ENCODE results near the gene TST.

Gene TST

GRCh38 chr22:36977947-36978660, 41.1 kb downstream of the TST start:
- Histone ChIP-seq H3K27ac (ENCODE audit: low read depth, low read length) (no peak overlapping the region), H3K4me3 (ENCODE audit: low read length) (peak overlapping the region; percentile 45), H3K4me1 (ENCODE audit: insufficient read depth, low read length) (0 out of 2 replicates have a peak, but pooled peaks cover 4% of the 10 kb centered on the region), H3K9me3 (ENCODE audit: insufficient read depth, low read depth, low read length) (no peaks in the 10 kb centered on the region), H3K9ac (ENCODE audit: low read depth, low read length) (no peak overlapping the region), H3K27me3 (ENCODE audit: insufficient read depth, low read length) (peaks cover 3% of the 10 kb centered on the region; the same call in 1 of the 2 replicates), H3K36me3 (ENCODE audit: insufficient read depth, low read length) (no peaks in the 10 kb centered on the region)
- 22% methylated on average over 16 of the region's 18 CpGs for WGBS

DNA sequence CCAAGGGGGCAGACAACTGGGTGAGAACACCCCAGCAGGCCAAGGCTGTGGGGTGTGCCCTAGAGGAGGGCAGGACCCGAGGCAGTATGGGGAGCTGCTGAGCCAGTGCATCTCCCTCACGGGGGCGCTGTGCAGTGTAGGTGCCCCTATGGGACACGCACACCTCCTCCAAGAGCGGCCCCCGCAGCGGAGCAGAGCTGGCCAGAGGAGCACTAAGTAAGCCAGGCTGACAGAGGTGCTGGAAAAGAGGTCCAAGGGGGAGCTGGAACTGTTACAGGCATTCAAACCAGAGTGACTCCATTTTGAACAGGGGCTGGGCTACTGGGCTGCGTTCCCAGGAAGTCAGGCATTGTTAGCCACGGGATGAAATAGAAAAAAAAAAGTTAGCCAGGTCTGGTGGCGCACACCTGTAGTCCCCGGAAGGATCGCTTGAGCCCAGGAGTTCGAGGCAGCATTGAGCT, 41.8 kb downstream of the TST start:
- Histone ChIP-seq H3K9ac (ENCODE audit: low read depth, low read length) (no peak overlapping the region), H3K27me3 (ENCODE audit: insufficient read depth, low read length) (peaks cover 3% of the 10 kb centered on the region; the same call in 1 of the 2 replicates), H3K27ac (ENCODE audit: low read depth, low read length) (no peak overlapping the region), H3K36me3 (ENCODE audit: insufficient read depth, low read length) (no peaks in the 10 kb centered on the region), H3K4me1 (ENCODE audit: insufficient read depth, low read length) (0 out of 2 replicates have a peak, but pooled peaks cover 4% of the 10 kb centered on the region), H3K9me3 (ENCODE audit: insufficient read depth, low read depth, low read length) (no peaks in the 10 kb centered on the region), H3K4me3 (ENCODE audit: low read length) (peak overlapping the region; percentile 45)
- 76% methylated on average over 13 of the region's 13 CpGs for WGBS

DNA sequence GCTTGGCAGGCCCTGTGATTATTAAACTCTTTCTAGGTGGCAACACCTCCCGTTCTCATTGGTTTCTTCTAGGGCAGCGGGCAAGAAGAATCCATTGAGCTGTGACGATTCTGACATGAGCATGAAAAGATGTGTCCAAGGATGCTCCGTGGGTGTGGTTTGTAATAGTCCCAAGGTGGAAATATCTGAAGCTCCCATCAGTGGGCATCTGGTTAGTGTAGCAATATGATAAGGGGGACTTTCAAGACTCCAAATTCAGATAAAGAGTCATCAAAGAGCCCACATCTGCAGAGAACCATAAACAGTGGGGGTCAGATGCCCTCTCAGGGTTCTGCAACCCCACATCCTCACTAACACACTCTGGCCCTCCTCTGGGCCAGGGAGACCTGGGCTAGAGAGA, 42.6 kb downstream of the TST start:
- H3K27me3 ChIP-seq (ENCODE audit: insufficient read depth, low read length), result peaks cover 3% of the 10 kb centered on the region; the same call in 1 of the 2 replicates
- 0 out of 2 replicates have a peak, but pooled peaks cover 4% of the 10 kb centered on the region for H3K4me1 ChIP-seq (ENCODE audit: insufficient read depth, low read length)
- H3K36me3 ChIP-seq (ENCODE audit: insufficient read depth, low read length), result no peaks in the 10 kb centered on the region
- no peak overlapping the region for H3K9ac ChIP-seq (ENCODE audit: low read depth, low read length)
- H3K27ac ChIP-seq (ENCODE audit: low read depth, low read length), result no peak overlapping the region
- no peaks in the 10 kb centered on the region for H3K9me3 ChIP-seq (ENCODE audit: insufficient read depth, low read depth, low read length)
- no peak overlapping the region for H3K4me3 ChIP-seq (ENCODE audit: low read length)
- 94% methylated on average over 4 of the region's 4 CpGs for WGBS

DNA sequence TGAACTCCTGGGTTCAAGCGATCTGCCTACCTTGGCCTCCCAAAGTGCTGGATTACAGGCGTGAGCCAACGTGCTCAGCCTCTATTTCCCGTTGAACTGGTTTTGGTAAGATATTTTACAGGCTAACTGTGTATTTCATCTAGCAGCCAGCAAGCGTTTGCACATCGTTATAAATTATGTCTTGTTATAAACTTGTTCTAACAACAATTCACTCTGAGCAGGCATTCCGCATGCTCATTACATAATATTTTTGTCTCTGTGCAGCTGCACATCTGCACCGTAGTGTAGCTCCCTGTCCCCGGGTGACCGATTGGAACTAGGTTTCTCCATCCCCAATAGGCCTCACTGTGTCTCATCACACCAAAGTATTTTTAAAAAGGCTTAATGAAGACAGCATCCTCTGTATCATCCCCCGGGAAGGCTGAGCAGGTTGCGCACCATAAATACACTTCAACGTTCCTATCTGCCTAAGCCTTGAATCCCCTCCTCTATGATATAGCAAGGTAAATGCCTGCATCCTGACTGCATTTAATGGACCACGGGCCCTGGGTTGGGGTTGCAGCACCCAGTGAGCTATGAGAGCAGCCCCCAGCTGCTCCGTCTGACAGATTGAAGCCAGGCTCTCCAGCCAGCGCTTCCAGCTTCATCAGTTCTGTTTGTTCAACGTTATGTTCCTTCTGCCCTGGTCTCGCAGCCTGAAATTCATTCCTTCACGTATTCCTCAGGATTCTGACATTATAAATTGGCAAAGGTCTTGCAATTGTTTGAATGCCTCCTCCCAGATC, 47.7 kb downstream of the TST start:
- no peaks in the 10 kb centered on the region for H3K4me1 ChIP-seq (ENCODE audit: insufficient read depth, low read length)
- H3K27ac ChIP-seq (ENCODE audit: low read depth, low read length), result no peak overlapping the region
- no peaks in the 10 kb centered on the region for H3K36me3 ChIP-seq (ENCODE audit: insufficient read depth, low read length)
- WGBS, result 92% methylated on average over 19 of the region's 19 CpGs
- no peak overlapping the region for H3K4me3 ChIP-seq (ENCODE audit: low read length)
- no peak overlapping the region for H3K9ac ChIP-seq (ENCODE audit: low read depth, low read length)
- no peaks in the 10 kb centered on the region for H3K9me3 ChIP-seq (ENCODE audit: insufficient read depth, low read depth, low read length)
- no peaks in the 10 kb centered on the region for H3K27me3 ChIP-seq (ENCODE audit: insufficient read depth, low read length)

DNA sequence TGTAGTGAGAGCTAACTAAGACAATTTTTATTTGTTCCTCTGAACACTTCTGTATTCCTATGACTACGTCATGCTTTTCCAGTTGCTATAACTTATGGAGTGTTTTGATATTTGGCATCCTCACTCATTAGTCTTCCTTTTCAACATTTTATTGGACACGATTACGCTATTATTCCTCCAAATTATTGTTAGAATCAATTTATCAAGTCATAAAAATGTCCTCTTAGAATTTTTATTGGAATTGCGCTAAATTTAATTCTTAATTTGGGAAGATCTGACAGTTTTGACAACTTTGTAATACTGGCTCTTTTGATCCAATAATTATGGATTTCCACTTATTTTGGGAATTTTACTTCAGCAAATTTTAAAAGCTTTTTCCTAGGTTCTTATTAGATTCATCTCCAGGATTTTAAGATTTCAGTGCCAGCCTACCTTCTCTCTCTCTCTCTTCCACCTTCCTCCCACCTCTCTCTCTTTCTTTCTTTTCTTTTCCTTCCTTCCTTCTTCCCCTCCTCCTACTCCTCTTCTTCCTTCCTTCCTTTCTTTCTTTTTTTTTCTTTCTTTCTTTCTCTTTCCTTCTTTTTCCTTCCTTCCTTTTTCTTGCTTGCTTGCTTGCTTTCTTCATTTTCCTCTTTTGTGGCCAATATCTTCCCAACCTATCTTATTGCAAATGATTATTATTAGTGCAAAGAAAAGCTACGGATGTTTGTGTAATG, 50.8 kb downstream of the TST start:
- H3K36me3 ChIP-seq (ENCODE audit: insufficient read depth, low read length), result no peaks in the 10 kb centered on the region
- no peak overlapping the region for H3K9ac ChIP-seq (ENCODE audit: low read depth, low read length)
- no peaks in the 10 kb centered on the region for H3K9me3 ChIP-seq (ENCODE audit: insufficient read depth, low read depth, low read length)
- H3K27me3 ChIP-seq (ENCODE audit: insufficient read depth, low read length), result no peaks in the 10 kb centered on the region
- WGBS, result 83% methylated on average over 1 of the region's 5 CpGs
- no peak overlapping the region for H3K4me3 ChIP-seq (ENCODE audit: low read length)
- H3K4me1 ChIP-seq (ENCODE audit: insufficient read depth, low read length), result no peaks in the 10 kb centered on the region
- no peak overlapping the region for H3K27ac ChIP-seq (ENCODE audit: low read depth, low read length)

DNA sequence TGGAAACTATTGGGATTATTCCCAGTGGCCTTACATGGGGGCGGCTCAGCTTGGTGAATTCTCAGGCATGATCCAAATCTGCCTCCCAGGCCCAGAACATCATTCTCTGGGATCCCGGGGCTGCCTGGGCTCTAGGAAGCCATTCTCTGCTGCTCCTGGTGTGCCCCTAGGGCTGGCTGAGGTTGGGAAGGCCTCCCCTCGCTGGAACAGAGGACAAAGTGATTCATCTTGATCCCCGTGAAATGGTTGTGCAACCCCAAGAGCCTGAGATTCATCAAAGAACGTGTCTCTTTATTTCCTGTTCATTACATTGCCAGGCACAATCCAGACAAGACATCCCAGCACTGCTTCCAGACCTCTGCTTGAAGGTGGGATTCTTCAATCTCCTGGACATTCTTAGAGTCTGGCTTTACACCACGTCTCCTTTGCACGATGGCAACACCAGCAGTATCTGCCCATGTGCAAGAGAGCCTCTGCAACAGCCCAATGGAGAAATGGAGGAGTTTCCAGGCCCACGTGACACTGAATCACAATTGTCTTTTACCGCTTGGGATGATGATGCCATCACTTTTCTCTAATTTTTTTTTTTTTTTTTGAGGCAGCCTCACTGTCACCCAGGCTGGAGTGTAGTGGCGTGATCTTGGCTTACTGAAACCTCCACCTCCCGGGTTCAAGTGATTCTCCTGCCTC, 52.3 kb downstream of the TST start:
- H3K9ac ChIP-seq (ENCODE audit: low read depth, low read length), result no peak overlapping the region
- peaks cover 9% of the 10 kb centered on the region for H3K4me1 ChIP-seq (ENCODE audit: insufficient read depth, low read length)
- H3K4me3 ChIP-seq (ENCODE audit: low read length), result no peak overlapping the region
- WGBS, result 94% methylated on average over 11 of the region's 11 CpGs
- no peaks in the 10 kb centered on the region for H3K36me3 ChIP-seq (ENCODE audit: insufficient read depth, low read length)
- H3K27me3 ChIP-seq (ENCODE audit: insufficient read depth, low read length), result no peaks in the 10 kb centered on the region
- H3K9me3 ChIP-seq (ENCODE audit: insufficient read depth, low read depth, low read length), result no peaks in the 10 kb centered on the region
- H3K27ac ChIP-seq (ENCODE audit: low read depth, low read length), result no peak overlapping the region

- 78% methylated on average over 2 of the region's 2 CpGs for WGBS
- Histone ChIP-seq H3K36me3 (ENCODE audit: insufficient read depth, low read length) (no peaks in the 10 kb centered on the region), H3K4me1 (ENCODE audit: insufficient read depth, low read length) (peaks cover 12% of the 10 kb centered on the region), H3K4me3 (ENCODE audit: low read length) (no peak overlapping the region), H3K27me3 (ENCODE audit: insufficient read depth, low read length) (no peaks in the 10 kb centered on the region), H3K9ac (ENCODE audit: low read depth, low read length) (no peak overlapping the region), H3K27ac (ENCODE audit: low read depth, low read length) (no peak overlapping the region), H3K9me3 (ENCODE audit: insufficient read depth, low read depth, low read length) (no peaks in the 10 kb centered on the region)
These were observed 53.6 kb downstream of the TST start for GRCh38 chr22:36965696-36966095.

GRCh38 chr22:36964106-36964505, 55.1 kb downstream of the TST start:
- Histone ChIP-seq H3K27me3 (ENCODE audit: insufficient read depth, low read length) (no peaks in the 10 kb centered on the region), H3K36me3 (ENCODE audit: insufficient read depth, low read length) (no peaks in the 10 kb centered on the region), H3K9me3 (ENCODE audit: insufficient read depth, low read depth, low read length) (no peaks in the 10 kb centered on the region), H3K27ac (ENCODE audit: low read depth, low read length) (no peak overlapping the region), H3K4me1 (ENCODE audit: insufficient read depth, low read length) (peaks cover 12% of the 10 kb centered on the region), H3K9ac (ENCODE audit: low read depth, low read length) (no peak overlapping the region), H3K4me3 (ENCODE audit: low read length) (no peak overlapping the region)

GRCh38 chr22:36963302-36963701, 55.9 kb downstream of the TST start:
- WGBS, result 68% methylated on average over 2 of the region's 2 CpGs
- peaks cover 12% of the 10 kb centered on the region for H3K4me1 ChIP-seq (ENCODE audit: insufficient read depth, low read length)
- H3K9ac ChIP-seq (ENCODE audit: low read depth, low read length), result no peak overlapping the region

DNA sequence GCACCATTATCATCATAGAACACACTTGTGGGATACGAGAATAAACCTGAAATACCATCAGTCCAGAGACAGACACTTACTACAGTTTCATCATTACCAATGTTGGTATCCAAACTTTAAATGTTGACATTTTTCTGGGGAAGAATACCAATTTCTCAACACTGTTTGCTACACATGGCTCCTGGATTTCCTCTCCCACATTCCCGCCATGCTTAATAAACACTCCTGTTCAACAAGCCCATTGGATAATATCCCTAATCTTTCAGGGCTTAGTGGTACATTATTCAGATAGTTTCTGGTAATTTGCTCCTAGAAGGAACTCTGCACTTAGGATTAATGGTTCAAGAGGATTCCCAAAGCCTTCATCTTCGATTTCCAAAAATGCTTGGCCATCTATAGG, 57.6 kb downstream of the TST start:
- Histone ChIP-seq H3K4me3 (ENCODE audit: low read length) (no peak overlapping the region), H3K9me3 (ENCODE audit: insufficient read depth, low read depth, low read length) (peaks cover 4% of the 10 kb centered on the region; the same call in 1 of the 2 replicates), H3K4me1 (ENCODE audit: insufficient read depth, low read length) (peaks cover 12% of the 10 kb centered on the region), H3K27ac (ENCODE audit: low read depth, low read length) (peak overlapping the region; percentile 13; the same call in 1 of the 2 replicates), H3K27me3 (ENCODE audit: insufficient read depth, low read length) (no peaks in the 10 kb centered on the region), H3K36me3 (ENCODE audit: insufficient read depth, low read length) (no peaks in the 10 kb centered on the region), H3K9ac (ENCODE audit: low read depth, low read length) (no peak overlapping the region)
- WGBS, result 93% methylated on average over 3 of the region's 3 CpGs

More at GRCh38 chr22:36963302-36963701, 55.9 kb downstream of the TST start:
- H3K9me3 ChIP-seq (ENCODE audit: insufficient read depth, low read depth, low read length), result 0 out of 2 replicates have a peak, but pooled peaks cover under 1% of the 10 kb centered on the region
- H3K4me3 ChIP-seq (ENCODE audit: low read length), result no peak overlapping the region
- H3K27ac ChIP-seq (ENCODE audit: low read depth, low read length), result no peak overlapping the region
- H3K27me3 ChIP-seq (ENCODE audit: insufficient read depth, low read length), result no peaks in the 10 kb centered on the region
- no peaks in the 10 kb centered on the region for H3K36me3 ChIP-seq (ENCODE audit: insufficient read depth, low read length)

Measured in HUES64 (cell line).